ENCODE measurements around the gene PTCH2. TPM values are rescaled to one million over a fixed set of nuclear protein-coding genes. Genes with fewer than 3 reads are reported as not detected.

Gene PTCH2
- total and polyA plus RNA-seq, 2 of the 13 experiments (the other 11 are each of a cell fraction or from before 2014, with no cell fraction given): 0.60 to 1.5 TPM

- TF ChIP-seq ZFP41 (CRISPR knock-in tag; IDR thresholded peaks at IDR 0.05; ENCODE audit: borderline replicate concordance) (no peak), FOSL1 (CRISPR knock-in tag; IDR thresholded peaks at IDR 0.05; ENCODE audit: borderline replicate concordance) (no peak), MAX (IDR thresholded peaks at IDR 0.05) (no peak; the same call in 1 of the 2 replicates), ZIK1 (CRISPR knock-in tag; IDR thresholded peaks at IDR 0.05; ENCODE audit: borderline replicate concordance, low read depth) (no peak), PAX8 (CRISPR knock-in tag; IDR thresholded peaks at IDR 0.05; ENCODE audit: borderline replicate concordance) (no peak), MED13 (CRISPR knock-in tag; IDR thresholded peaks at IDR 0.05) (no peak), ZNF766 (CRISPR knock-in tag; IDR thresholded peaks at IDR 0.05; ENCODE audit: borderline replicate concordance) (no peak), U2AF1 (optimal IDR thresholded peaks at IDR 0.05; ENCODE audit: low read depth, low read length) (no peak), CAMTA2 (CRISPR knock-in tag; IDR thresholded peaks at IDR 0.05; ENCODE audit: borderline replicate concordance) (no peak), ZBTB38 (CRISPR knock-in tag; IDR thresholded peaks at IDR 0.05) (no peak), SIX4 (CRISPR knock-in tag; IDR thresholded peaks at IDR 0.05) (no peak), DNMT1 (CRISPR knock-in tag; IDR thresholded peaks at IDR 0.05) (no peak), KLF6 (CRISPR knock-in tag; IDR thresholded peaks at IDR 0.05) (no peak), ZBED4 (CRISPR knock-in tag; IDR thresholded peaks at IDR 0.05; ENCODE audit: borderline replicate concordance) (no peak; the same call in 1 of the 2 replicates), RFX5 (IDR thresholded peaks at IDR 0.05; ENCODE audit: low read depth, low read length) (no peak), ZNF274 (CRISPR knock-in tag; IDR thresholded peaks at IDR 0.05) (no peak)
- TF ChIP-seq, protein P1, sequence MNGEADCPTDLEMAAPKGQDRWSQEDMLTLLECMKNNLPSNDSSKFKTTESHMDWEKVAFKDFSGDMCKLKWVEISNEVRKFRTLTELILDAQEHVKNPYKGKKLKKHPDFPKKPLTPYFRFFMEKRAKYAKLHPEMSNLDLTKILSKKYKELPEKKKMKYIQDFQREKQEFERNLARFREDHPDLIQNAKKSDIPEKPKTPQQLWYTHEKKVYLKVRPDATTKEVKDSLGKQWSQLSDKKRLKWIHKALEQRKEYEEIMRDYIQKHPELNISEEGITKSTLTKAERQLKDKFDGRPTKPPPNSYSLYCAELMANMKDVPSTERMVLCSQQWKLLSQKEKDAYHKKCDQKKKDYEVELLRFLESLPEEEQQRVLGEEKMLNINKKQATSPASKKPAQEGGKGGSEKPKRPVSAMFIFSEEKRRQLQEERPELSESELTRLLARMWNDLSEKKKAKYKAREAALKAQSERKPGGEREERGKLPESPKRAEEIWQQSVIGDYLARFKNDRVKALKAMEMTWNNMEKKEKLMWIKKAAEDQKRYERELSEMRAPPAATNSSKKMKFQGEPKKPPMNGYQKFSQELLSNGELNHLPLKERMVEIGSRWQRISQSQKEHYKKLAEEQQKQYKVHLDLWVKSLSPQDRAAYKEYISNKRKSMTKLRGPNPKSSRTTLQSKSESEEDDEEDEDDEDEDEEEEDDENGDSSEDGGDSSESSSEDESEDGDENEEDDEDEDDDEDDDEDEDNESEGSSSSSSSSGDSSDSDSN (CRISPR knock-in tag; IDR thresholded peaks at IDR 0.05): peak; percentile 35; the same call in 1 of the 2 replicates
- TF ChIP-seq, protein P2, sequence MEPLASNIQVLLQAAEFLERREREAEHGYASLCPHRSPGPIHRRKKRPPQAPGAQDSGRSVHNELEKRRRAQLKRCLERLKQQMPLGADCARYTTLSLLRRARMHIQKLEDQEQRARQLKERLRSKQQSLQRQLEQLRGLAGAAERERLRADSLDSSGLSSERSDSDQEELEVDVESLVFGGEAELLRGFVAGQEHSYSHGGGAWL (CRISPR knock-in tag; IDR thresholded peaks at IDR 0.05): peak; percentile 60; the same call in 1 of the 2 replicates
- TF ChIP-seq, protein P3, sequence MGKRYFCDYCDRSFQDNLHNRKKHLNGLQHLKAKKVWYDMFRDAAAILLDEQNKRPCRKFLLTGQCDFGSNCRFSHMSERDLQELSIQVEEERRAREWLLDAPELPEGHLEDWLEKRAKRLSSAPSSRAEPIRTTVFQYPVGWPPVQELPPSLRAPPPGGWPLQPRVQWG (CRISPR knock-in tag; IDR thresholded peaks at IDR 0.05; ENCODE audit: borderline replicate concordance, low read depth): no peak
These were observed at the start of gene PTCH2 (continued) for GRCh38 chr1:44842862-44843655.

Data from HepG2 (cell line).